Spleen (tissue), 11 donors: ENCODE measurements around the gene SENP1. TPM values are rescaled to one million over a fixed set of nuclear protein-coding genes. Genes with fewer than 3 reads are reported as not detected.

Experiments
- DNase-seq: peaks from one replicate; pipeline ENCODE4 v3.0.0-alpha.2; 2020
- H3K27ac ChIP-seq, 8 donors: fragments of 200-600 bp; sonication (generic) in 7 of 8; 1 replicate in 4 of 8; 2 replicates in 4 of 8; pipeline versions ENCODE4 v1.5.0 to v1.8.0; 2016 to 2021; ENCODE audit warnings: inconsistent platforms in 4 of 8, mild to moderate bottlenecking in 4 of 8, moderate library complexity in 1 of 8
- H3K27me3 ChIP-seq, 7 donors: fragments of 200-600 bp; sonication (generic) in 6 of 7; replicated peaks in 1 of 7; 1 replicate in 4 of 7; 2 replicates in 3 of 7; pipeline versions ENCODE4 v1.5.0 to v1.8.0; 2016 to 2021; ENCODE audit warnings: inconsistent platforms in 3 of 7, mild to moderate bottlenecking in 1 of 7
- H3K36me3 ChIP-seq, 6 donors: fragments of 200-600 bp; sonication (generic) in 5 of 6; 1 replicate in 4 of 6; 2 replicates in 2 of 6; pipeline versions ENCODE4 v1.5.0 to v1.8.0; 2016 to 2021; ENCODE audit warnings: inconsistent platforms in 2 of 6
- H3K4me1 ChIP-seq, 6 donors: fragments of 200-600 bp; sonication (generic) in 5 of 6; 1 replicate in 3 of 6; 2 replicates in 3 of 6; pipeline versions ENCODE4 v1.5.0 to v1.8.0; 2016 to 2021; ENCODE audit warnings: inconsistent platforms in 3 of 6
- H3K4me3 ChIP-seq, 8 donors: fragments of 200-600 bp; sonication (generic) in 7 of 8; 1 replicate in 4 of 8; 2 replicates in 4 of 8; pipeline versions ENCODE4 v1.5.0 to v1.8.0; 2016 to 2021; ENCODE audit warnings: inconsistent platforms in 4 of 8, mild to moderate bottlenecking in 4 of 8, moderate library complexity in 2 of 8
- H3K9me3 ChIP-seq, 8 donors: fragments of 200-600 bp; sonication (generic) in 7 of 8; 1 replicate in 4 of 8; 2 replicates in 4 of 8; pipeline versions ENCODE4 v1.5.0 to v1.8.0; 2016 to 2021; ENCODE audit warnings: inconsistent platforms in 4 of 8
- POLR2A ChIP-seq, 3 donors: fragments of 450-650 bp; IDR thresholded peaks; one replicate each; pipeline ENCODE4 v1.5.1; 2017; ENCODE audit warnings: antibody characterized with exemption in 3 of 3, mild to moderate bottlenecking in 1 of 3
- POLR2AphosphoS5 ChIP-seq, 3 donors: sonication (generic); formaldehyde crosslinking; IDR thresholded peaks; one replicate each; pipeline ENCODE4 v1.5.1; 2017; ENCODE audit warnings: antibody characterized with exemption in 3 of 3
- WGBS, 5 donors: extraction: QIAGEN DNeasy Blood & Tissue Kit in 3 of 5; methylation state at CpG; one replicate each; pipeline versions ENCODE4 v1.1.5 to v1.1.7; 2013 to 2018; 5-methylcytosine and 5-hydroxymethylcytosine counted together
- intact Hi-C: fragments of 100-400 bp; cut with DNase I; formaldehyde crosslinking; loops from one replicate; pipeline ENCODE4 v1.15.0; 2023; ENCODE audit warnings: low total_unique reads
- polyA plus RNA-seq, 3 donors: library from polyadenylated mRNA; stranded (reverse); fragments of 200-250 nt; gene quantifications; one replicate each; pipeline ENCODE4 v1.2.1, GENCODE V29; 2013
- total RNA-seq, 7 donors: library from RNA; depleted of rRNA in 3 of 7; stranded (reverse); fragments of >200 nt in 3 of 7; fragmentation: NEBNext Ultra II Directional in 4 of 7; extraction: Animal tissue kit (Norgen Biotek cat#: 25700) in 4 of 7; gene quantifications; one replicate each; pipeline versions ENCODE4 v1.1.0 to v1.2.1, GENCODE V29; 2016 to 2021
- TF ChIP-seq, protein P1 (sequence below), 11 experiments: fragments of 200-600 bp in 7 of 11; fragments of 450-650 bp in 4 of 11; sonication (generic) in 4 of 11; IDR thresholded peaks in 8 of 11; conservative IDR thresholded peaks in 3 of 11; 1 replicate in 7 of 11; 2 replicates in 4 of 11; pipeline versions ENCODE4 v1.4.0 to v1.8.0; 2016 to 2021; ENCODE audit warnings: antibody characterized with exemption in 11 of 11, inconsistent platforms in 4 of 11, mild to moderate bottlenecking in 1 of 11
- donor health status: healthy with polysubstance abuse.
- donor health status: DM: no; HTN: no; CAD: no; lungs with moderate emphysema.
- donor health status: DM: no; HTN: no; CAD: no.
- donor health status: Bipolar disorder and iron deficiency.
- donor health status: healthy.
- donor health status: DM: no; HTN: no; CAD: no.
- donor health status: DM: yes; HTN: yes; CAD: no.

Gene SENP1
- total and polyA plus RNA-seq, 10 donors: 3.7 to 37.4 (median 25.6) TPM

DNA sequence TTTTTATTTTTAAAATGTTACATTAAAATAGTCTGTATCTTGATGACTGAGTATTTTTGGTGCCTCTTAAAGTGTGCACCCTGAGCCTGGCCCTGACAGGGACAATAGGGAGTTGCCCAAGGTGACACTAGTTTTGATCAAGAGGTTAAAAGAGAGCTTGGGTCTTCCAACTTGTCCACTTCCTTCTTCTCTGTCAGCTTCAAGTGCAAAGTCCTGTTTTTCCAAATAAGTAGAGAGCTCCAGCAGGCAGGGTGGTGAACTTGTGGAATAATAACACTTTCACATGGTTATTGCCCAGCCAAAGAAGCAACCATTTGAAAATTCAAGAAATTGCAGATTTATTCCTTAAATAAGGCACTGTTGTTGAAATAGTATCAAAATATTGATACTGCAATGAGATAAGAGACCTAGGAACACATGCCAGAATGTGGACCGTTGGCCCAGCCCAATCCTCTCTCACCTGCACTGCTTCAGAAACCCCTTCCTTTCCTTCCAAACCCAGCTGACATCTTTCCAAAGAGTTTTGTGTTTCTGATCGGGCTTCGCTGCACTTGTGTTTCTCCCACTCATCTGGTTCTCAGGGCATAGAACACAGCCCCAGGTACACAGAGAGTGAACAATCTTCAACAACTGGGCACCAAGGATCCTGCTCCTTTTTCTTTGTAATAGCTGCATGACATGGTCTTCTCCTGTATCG lies 87.8 kb downstream of the SENP1 start:
- intact Hi-C loops: no loop called here
- H3K27ac ChIP-seq: no peak overlapping the region
- no peak overlapping the region for H3K4me3 ChIP-seq
- TF ChIP-seq, protein P1, sequence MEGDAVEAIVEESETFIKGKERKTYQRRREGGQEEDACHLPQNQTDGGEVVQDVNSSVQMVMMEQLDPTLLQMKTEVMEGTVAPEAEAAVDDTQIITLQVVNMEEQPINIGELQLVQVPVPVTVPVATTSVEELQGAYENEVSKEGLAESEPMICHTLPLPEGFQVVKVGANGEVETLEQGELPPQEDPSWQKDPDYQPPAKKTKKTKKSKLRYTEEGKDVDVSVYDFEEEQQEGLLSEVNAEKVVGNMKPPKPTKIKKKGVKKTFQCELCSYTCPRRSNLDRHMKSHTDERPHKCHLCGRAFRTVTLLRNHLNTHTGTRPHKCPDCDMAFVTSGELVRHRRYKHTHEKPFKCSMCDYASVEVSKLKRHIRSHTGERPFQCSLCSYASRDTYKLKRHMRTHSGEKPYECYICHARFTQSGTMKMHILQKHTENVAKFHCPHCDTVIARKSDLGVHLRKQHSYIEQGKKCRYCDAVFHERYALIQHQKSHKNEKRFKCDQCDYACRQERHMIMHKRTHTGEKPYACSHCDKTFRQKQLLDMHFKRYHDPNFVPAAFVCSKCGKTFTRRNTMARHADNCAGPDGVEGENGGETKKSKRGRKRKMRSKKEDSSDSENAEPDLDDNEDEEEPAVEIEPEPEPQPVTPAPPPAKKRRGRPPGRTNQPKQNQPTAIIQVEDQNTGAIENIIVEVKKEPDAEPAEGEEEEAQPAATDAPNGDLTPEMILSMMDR (IDR thresholded peaks at IDR 0.05 in 8 of 11, conservative IDR thresholded peaks at IDR 0.05 in 3 of 11): no peak
- no peak for TF ChIP-seq POLR2A (IDR thresholded peaks at IDR 0.05)
- TF ChIP-seq POLR2AphosphoS5 (IDR thresholded peaks at IDR 0.05): no peak
- no peaks in the 10 kb centered on the region for H3K9me3 ChIP-seq
- 77 to 87% (median 83%) methylated on average over 4 of the region's 4 CpGs for WGBS, 5 donors
- H3K4me1 ChIP-seq: no peaks in the 10 kb centered on the region
- no peak for DNase-seq
- no peaks in the 10 kb centered on the region for H3K36me3 ChIP-seq
- H3K27me3 ChIP-seq: peaks cover 0 to 44% (median 4%) of the 10 kb centered on the region in 7 donors

DNA sequence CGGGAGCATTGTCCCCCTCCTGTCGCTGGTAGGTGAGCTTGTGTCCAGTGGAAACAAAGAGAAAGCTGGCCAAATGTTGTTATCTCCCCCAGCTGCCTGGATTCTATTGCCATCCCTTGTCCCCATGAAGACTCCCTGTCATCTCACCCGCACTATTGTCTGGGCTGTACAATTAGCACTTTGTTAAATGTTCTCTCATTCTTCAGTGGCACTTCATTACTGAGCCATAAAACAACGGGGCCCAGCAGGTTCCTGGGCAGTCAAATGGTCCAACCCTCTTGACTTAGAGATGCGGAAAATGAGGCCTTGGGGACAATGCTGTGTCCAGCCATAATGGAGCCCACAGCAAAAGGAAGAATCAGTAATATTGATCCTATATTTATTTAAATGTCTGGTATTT lies 88.4 kb downstream of the SENP1 start:
- Histone ChIP-seq H3K4me3 (no peak overlapping the region), H3K27me3 (peaks cover 0 to 38% (median 4%) of the 10 kb centered on the region in 7 donors), H3K4me1 (no peaks in the 10 kb centered on the region), H3K36me3 (no peaks in the 10 kb centered on the region), H3K27ac (no peak overlapping the region), H3K9me3 (no peaks in the 10 kb centered on the region)
- TF ChIP-seq, protein P1 (IDR thresholded peaks at IDR 0.05 in 8 of 11, conservative IDR thresholded peaks at IDR 0.05 in 3 of 11): no peak
- no peak for TF ChIP-seq POLR2AphosphoS5 (IDR thresholded peaks at IDR 0.05)
- TF ChIP-seq POLR2A (IDR thresholded peaks at IDR 0.05): no peak
- intact Hi-C loops: no loop called here
- DNase-seq: no peak
- WGBS, 5 donors: 69 to 85% (median 84%) methylated on average over 3 to 5 of the region's 5 CpGs

DNA sequence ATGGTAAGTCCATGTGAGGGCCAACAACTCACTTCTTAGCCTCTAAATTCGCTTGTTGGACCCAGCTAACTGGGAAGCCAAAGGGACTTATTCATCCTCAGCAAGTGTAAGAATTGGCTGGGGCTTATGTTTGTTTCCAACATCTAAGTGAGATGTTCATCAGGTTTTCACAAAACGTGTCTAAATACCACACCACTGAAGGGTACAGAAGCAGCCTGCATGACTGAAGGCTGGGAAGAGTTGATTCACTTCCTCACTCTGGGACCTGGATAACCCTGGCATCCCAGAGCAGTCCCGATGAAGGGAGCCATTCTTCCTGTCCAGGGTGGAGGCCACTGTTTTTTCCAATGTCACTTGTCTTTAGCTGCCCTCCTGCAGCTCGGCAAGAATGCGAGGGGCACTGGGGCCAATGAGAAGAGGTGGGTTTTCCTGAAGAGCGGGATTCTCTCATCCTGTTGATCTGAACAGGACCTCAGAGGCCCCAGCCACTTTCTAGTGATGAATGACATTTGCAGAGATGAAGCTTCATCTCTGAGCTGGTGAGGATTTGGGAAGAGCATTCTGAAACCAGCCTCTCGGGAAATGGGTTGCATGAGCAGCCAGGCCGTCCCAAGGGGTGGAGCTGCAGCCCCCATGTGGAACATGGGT lies 89.4 kb downstream of the SENP1 start:
- no peaks in the 10 kb centered on the region for H3K36me3 ChIP-seq
- intact Hi-C loops: no loop called here
- WGBS, 5 donors: 67 to 78% (median 70%) methylated on average over 8 of the region's 8 CpGs
- H3K4me1 ChIP-seq: no peaks in the 10 kb centered on the region
- H3K27ac ChIP-seq: no peak overlapping the region
- TF ChIP-seq POLR2A (IDR thresholded peaks at IDR 0.05): no peak
- no peak for TF ChIP-seq POLR2AphosphoS5 (IDR thresholded peaks at IDR 0.05)
- TF ChIP-seq, protein P1 (IDR thresholded peaks at IDR 0.05 in 8 of 11, conservative IDR thresholded peaks at IDR 0.05 in 3 of 11): no peak
- H3K4me3 ChIP-seq: no peak overlapping the region
- H3K9me3 ChIP-seq: no peaks in the 10 kb centered on the region
- DNase-seq: no peak
- H3K27me3 ChIP-seq: peaks cover 0 to 32% (median 0%) of the 10 kb centered on the region in 7 donors

DNA sequence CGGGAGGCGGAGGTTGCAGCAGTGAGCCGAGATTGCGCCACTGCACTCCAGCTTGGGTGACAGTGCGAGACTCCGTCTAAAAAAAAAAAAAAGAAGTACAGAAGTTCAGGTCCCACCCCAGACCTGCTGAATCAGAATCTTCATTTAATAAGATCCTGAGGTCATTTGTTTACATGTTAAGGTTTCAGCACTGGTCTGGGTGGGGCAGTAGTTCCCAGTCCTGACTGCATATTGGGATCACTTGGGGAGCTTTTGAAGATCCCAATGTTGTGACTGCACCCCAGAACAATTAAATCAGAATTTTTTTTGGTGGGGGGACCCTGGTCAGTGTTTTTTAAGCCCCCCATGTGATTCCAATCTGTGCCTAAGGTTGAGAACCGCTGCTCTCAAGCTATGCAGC lies 89.9 kb downstream of the SENP1 start:
- no peaks in the 10 kb centered on the region for H3K9me3 ChIP-seq
- H3K4me3 ChIP-seq: no peak overlapping the region
- 79 to 94% (median 88%) methylated on average over 7 of the region's 7 CpGs for WGBS, 5 donors
- no peaks in the 10 kb centered on the region for H3K4me1 ChIP-seq
- no peak for DNase-seq
- TF ChIP-seq, protein P1 (IDR thresholded peaks at IDR 0.05 in 8 of 11, conservative IDR thresholded peaks at IDR 0.05 in 3 of 11): no peak
- TF ChIP-seq POLR2AphosphoS5 (IDR thresholded peaks at IDR 0.05): no peak
- TF ChIP-seq POLR2A (IDR thresholded peaks at IDR 0.05): no peak
- H3K36me3 ChIP-seq: no peaks in the 10 kb centered on the region
- no peak overlapping the region for H3K27ac ChIP-seq
- peaks cover 0 to 32% (median 0%) of the 10 kb centered on the region in 7 donors for H3K27me3 ChIP-seq
- intact Hi-C loops: no loop called here
